ENCODE measurements around the gene LACRT. TPM values are rescaled to one million over a fixed set of nuclear protein-coding genes. Genes with fewer than 3 reads are reported as not detected.

LACRT gene
- total and polyA plus RNA-seq, 2 donors (not counting 3 experiments of a cell fraction or from before 2014, with no cell fraction given): not detected

GRCh38 chr12:54595471-54595870, 39.2 kb downstream of the LACRT start:
- H3K27me3 ChIP-seq (ENCODE audit: control insufficient read depth in 2 of 2, insufficient read depth in 2 of 2, low read length in 2 of 2): peaks cover 25 to 27% of the 10 kb centered on the region in 2 experiments
- H3K9me1 ChIP-seq (replicated peaks; ENCODE audit: control insufficient read depth, extremely low read depth, insufficient read depth, low read length): no peaks in the 10 kb centered on the region
- H3K4me1 ChIP-seq (ENCODE audit: control insufficient read depth, extremely low read depth, insufficient read depth, low read length): no peaks in the 10 kb centered on the region
- dilution Hi-C loops (cut with MboI; ENCODE audit: extremely low pct_ligation_motif_present, low sequenced_read_pairs) (no loop called here), intact Hi-C loops (cut with micrococcal nuclease) (loop anchor here (5.0 kb wide), 1 partner anchor 362 kb away; no protein-coding TSS in a partner anchor)
- TF ChIP-seq GATA2 (IDR thresholded peaks at IDR 0.05; ENCODE audit: insufficient read depth, insufficient read length, low read depth, low read length): no peak
- no peak overlapping the region for H2AFZ ChIP-seq (ENCODE audit: low read depth, low read length)
- CTCF ChIA-PET: interaction anchor here (0.8 to 2.2 kb wide), 10 partner anchors 9 to 120 kb away, joined by 3 to 19 read pairs (median 4); no protein-coding TSS in a partner anchor
- H3K36me3 ChIP-seq (ENCODE audit: control insufficient read depth in 2 of 2, extremely low read depth in 1 of 2, insufficient read depth in 2 of 2, low read length in 2 of 2): no peaks in the 10 kb centered on the region
- FAIRE-seq (no peak), DNase-seq (ENCODE audit: low read depth, low spot score) (no peak)
- no peaks in the 10 kb centered on the region for H4K20me1 ChIP-seq (replicated peaks; ENCODE audit: control insufficient read depth, extremely low read depth, insufficient read depth, low read length)
- POLR2A ChIA-PET: no interaction called here
- no peak overlapping the region for H3K4me3 ChIP-seq (replicated peaks in 1 of 3; ENCODE audit: insufficient read depth in 1 of 3, low read depth in 1 of 3, low read length in 3 of 3)
- H3K27ac ChIP-seq (ENCODE audit: insufficient read depth, low read depth, low read length): no peak overlapping the region
- H3K4me2 ChIP-seq (ENCODE audit: insufficient read depth, low read length): no peak overlapping the region
- BruUV-seq (replicated peaks): no TSS peak
- H3K9me3 ChIP-seq (replicated peaks; ENCODE audit: control insufficient read depth, insufficient read depth, low read length): no peaks in the 10 kb centered on the region
- no peak overlapping the region for H3K9ac ChIP-seq (replicated peaks; ENCODE audit: extremely low read depth, insufficient read depth, low read length)
- H3K79me2 ChIP-seq (ENCODE audit: control insufficient read depth, insufficient read depth, low read length): no peaks in the 10 kb centered on the region

- BruUV-seq (replicated peaks): no TSS peak
- POLR2A ChIA-PET: interaction anchor here (0.7 kb wide), 1 partner anchor 598 kb away, joined by 3 read pairs; no protein-coding TSS in a partner anchor
- no peak overlapping the region for H3K4me2 ChIP-seq (ENCODE audit: insufficient read depth, low read length)
- no peak for TF ChIP-seq MAX (IDR thresholded peaks at IDR 0.05; ENCODE audit: insufficient read depth, insufficient read length)
- no peaks in the 10 kb centered on the region for H3K36me3 ChIP-seq (ENCODE audit: control insufficient read depth in 2 of 2, extremely low read depth in 1 of 2, insufficient read depth in 2 of 2, low read length in 2 of 2)
- H3K79me2 ChIP-seq (ENCODE audit: control insufficient read depth, insufficient read depth, low read length): no peaks in the 10 kb centered on the region
- dilution Hi-C loops (cut with MboI; ENCODE audit: extremely low pct_ligation_motif_present, low sequenced_read_pairs) (no loop called here), intact Hi-C loops (cut with micrococcal nuclease) (no loop called here)
- FAIRE-seq (no peak), DNase-seq (ENCODE audit: low read depth, low spot score) (no peak)
- H2AFZ ChIP-seq (ENCODE audit: low read depth, low read length): no peak overlapping the region
- H3K9me1 ChIP-seq (replicated peaks; ENCODE audit: control insufficient read depth, extremely low read depth, insufficient read depth, low read length): no peaks in the 10 kb centered on the region
- no peaks in the 10 kb centered on the region for H3K9me3 ChIP-seq (replicated peaks; ENCODE audit: control insufficient read depth, insufficient read depth, low read length)
- H3K4me3 ChIP-seq (replicated peaks in 1 of 3; ENCODE audit: insufficient read depth in 1 of 3, low read depth in 1 of 3, low read length in 3 of 3): no peak overlapping the region
- H3K27me3 ChIP-seq (ENCODE audit: control insufficient read depth in 2 of 2, insufficient read depth in 2 of 2, low read length in 2 of 2): peaks cover 40 to 42% of the 10 kb centered on the region in 2 experiments
- CTCF ChIA-PET: interaction anchor here (0.6 to 2.8 kb wide), 4 partner anchors 11 to 29 kb away, joined by 3 to 27 read pairs (median 6); no protein-coding TSS in a partner anchor
- no peak overlapping the region for H3K27ac ChIP-seq (ENCODE audit: insufficient read depth, low read depth, low read length)
- no peaks in the 10 kb centered on the region for H3K4me1 ChIP-seq (ENCODE audit: control insufficient read depth, extremely low read depth, insufficient read depth, low read length)
- H3K9ac ChIP-seq (replicated peaks; ENCODE audit: extremely low read depth, insufficient read depth, low read length): no peak overlapping the region
- no peaks in the 10 kb centered on the region for H4K20me1 ChIP-seq (replicated peaks; ENCODE audit: control insufficient read depth, extremely low read depth, insufficient read depth, low read length)
Measured at GRCh38 chr12:54593725-54594124, 41.0 kb downstream of the LACRT start.

Data from endothelial cell of umbilical vein (primary cell).